IMR-90 (cell line): ENCODE measurements around the gene SLC31A1. TPM values are rescaled to one million over a fixed set of nuclear protein-coding genes. Genes with fewer than 3 reads are reported as not detected.

Experiments used
- ATAC-seq: fragments of 200-7000 bp; cut with Tn5 transposase; 2 replicates; pipeline ENCODE4 v1.9.1; 2020; ENCODE audit warnings: low read depth, mild to moderate bottlenecking, moderate library complexity
- BruUV-seq: library from RNA; stranded (reverse); fragments of 400-500 nt; replicated peaks from 2 replicates; lab custom pipeline; 2021; lab: Mats Ljungman, UMichigan
- CTCF ChIA-PET: fragments of 300-600 bp; formaldehyde crosslinking; extraction: SDS; loops from one replicate; lab custom pipeline; 2021; ENCODE audit warnings: antibody characterized with exemption; lab: Yijun Ruan, JAX
- POLR2A ChIA-PET: fragments of 300-600 bp; sonication (Branson Sonifier 250); formaldehyde crosslinking; loops from one replicate; lab custom pipeline; 2022; ENCODE audit warnings: antibody characterized with exemption; ENCODE audit not compliant: unreplicated experiment; lab: Charles Lee
- DNase-seq: peaks from one replicate; pipeline ENCODE4 v3.0.0; 2013
- H2AFZ ChIP-seq: replicated peaks from 2 replicates; pipeline ENCODE3; 2013; ENCODE audit warnings: low read length, mild to moderate bottlenecking; ENCODE audit not compliant: poor library complexity
- H2AK5ac ChIP-seq: 2 replicates; pipeline ENCODE4 v1.6.1; 2013; ENCODE audit warnings: low read depth, low read length, inconsistent platforms
- H2AK9ac ChIP-seq: replicated peaks from 2 replicates; pipeline ENCODE3; 2013; ENCODE audit warnings: mild to moderate bottlenecking, low read depth, low read length, moderate library complexity; ENCODE audit not compliant: poor library complexity
- H2BK120ac ChIP-seq: 2 replicates; pipeline ENCODE4 v1.6.1; 2013; ENCODE audit warnings: low read depth, low read length, inconsistent platforms
- H2BK15ac ChIP-seq: 3 replicates; pipeline ENCODE4 v1.6.1; 2013; ENCODE audit warnings: low read depth, low read length, inconsistent platforms
- H2BK20ac ChIP-seq: 2 replicates; pipeline ENCODE4 v1.6.1; 2013; ENCODE audit warnings: low read depth, mild to moderate bottlenecking, inconsistent platforms, low read length, moderate library complexity
- H2BK5ac ChIP-seq: 2 replicates; pipeline ENCODE4 v1.6.1; 2013; ENCODE audit warnings: mild to moderate bottlenecking, low read depth, low read length, inconsistent platforms; ENCODE audit not compliant: poor library complexity, severe bottlenecking
- H3K14ac ChIP-seq: replicated peaks from 2 replicates; pipeline ENCODE4 v1.6.1; 2013; ENCODE audit warnings: low read depth, low read length, inconsistent platforms
- H3K18ac ChIP-seq: 2 replicates; pipeline ENCODE4 v1.6.1; 2013; ENCODE audit warnings: low read depth, low read length, control low read depth
- H3K23ac ChIP-seq: 2 replicates; pipeline ENCODE4 v1.6.1; 2013; ENCODE audit warnings: low read depth, low read length, inconsistent platforms
- H3K27ac ChIP-seq: 2 replicates; pipeline ENCODE4 v1.5.1; 2013; ENCODE audit warnings: mild to moderate bottlenecking, control low read depth, low read length; ENCODE audit not compliant: insufficient read depth
- H3K27me3 ChIP-seq: 2 replicates; pipeline ENCODE4 v1.6.1; 2013; ENCODE audit warnings: low read length; ENCODE audit not compliant: control insufficient read depth, insufficient read depth
- H3K36me3 ChIP-seq: 2 replicates; pipeline ENCODE4 v1.6.1; 2013; ENCODE audit warnings: low read length, mixed read lengths; ENCODE audit not compliant: control insufficient read depth, insufficient read depth
- H3K4ac ChIP-seq: 2 replicates; pipeline ENCODE4 v1.6.1; 2013; ENCODE audit warnings: low read depth, low read length, inconsistent platforms
- H3K4me1 ChIP-seq: 2 replicates; pipeline ENCODE4 v1.6.1; 2013; ENCODE audit warnings: low read length, mixed read lengths; ENCODE audit not compliant: control insufficient read depth, insufficient read depth
- H3K4me2 ChIP-seq: 2 replicates; pipeline ENCODE4 v1.6.1; 2013; ENCODE audit warnings: low read depth, mild to moderate bottlenecking, control low read depth, low read length, moderate library complexity
- H3K4me3 ChIP-seq: 2 replicates; pipeline ENCODE4 v1.5.1; 2013; ENCODE audit warnings: low read depth, mild to moderate bottlenecking, control low read depth, low read length, moderate library complexity; ENCODE audit not compliant: insufficient read depth
- H3K56ac ChIP-seq: 2 replicates; pipeline ENCODE4 v1.6.1; 2013; ENCODE audit warnings: low read length, inconsistent platforms; ENCODE audit not compliant: insufficient read depth; ENCODE audit errors: extremely low read depth
- H3K79me1 ChIP-seq, 2 experiments: 2 replicates each; pipeline ENCODE4 v1.6.1; 2013; ENCODE audit warnings: low read length in 2 of 2, inconsistent platforms in 1 of 2, low read depth in 1 of 2
- H3K9ac ChIP-seq: 2 replicates; pipeline ENCODE4 v1.6.1; 2013; ENCODE audit warnings: low read depth, low read length, control low read depth
- H3K9me1 ChIP-seq: 2 replicates; pipeline ENCODE4 v1.6.1; 2013; ENCODE audit warnings: low read length, inconsistent platforms; ENCODE audit not compliant: insufficient read depth
- H3K9me3 ChIP-seq: 2 replicates; pipeline ENCODE4 v1.6.1; 2013; ENCODE audit warnings: low read length; ENCODE audit not compliant: control insufficient read depth, insufficient read depth
- H4K20me1 ChIP-seq: 2 replicates; pipeline ENCODE4 v1.6.1; 2013; ENCODE audit warnings: low read length, inconsistent platforms; ENCODE audit not compliant: insufficient read depth
- H4K5ac ChIP-seq: 2 replicates; pipeline ENCODE4 v1.6.1; 2013; ENCODE audit warnings: mild to moderate bottlenecking, low read depth, low read length, control low read depth
- H4K8ac ChIP-seq, 2 experiments: 2 replicates each; pipeline ENCODE4 v1.6.1; 2013; ENCODE audit warnings: low read depth in 2 of 2, low read length in 2 of 2, control low read depth in 1 of 2, inconsistent platforms in 1 of 2
- H4K91ac ChIP-seq: 2 replicates; pipeline ENCODE4 v1.6.1; 2013; ENCODE audit warnings: low read depth, low read length, inconsistent platforms; ENCODE audit not compliant: insufficient read depth
- BHLHE40 ChIP-seq: fragments of 150-350 bp; IDR thresholded peaks from 2 replicates; pipeline ENCODE4 v1.6.1; 2016; ENCODE audit warnings: mild to moderate bottlenecking, low read depth, low read length
- CEBPB ChIP-seq: IDR thresholded peaks from 2 replicates; pipeline ENCODE4 v1.6.1; 2012; ENCODE audit warnings: low read depth, low read length, improper control_type of control experiment
- ELK1 ChIP-seq: fragments of 150-350 bp; IDR thresholded peaks from 2 replicates; pipeline ENCODE4 v1.6.1; 2016; ENCODE audit warnings: low read depth, mild to moderate bottlenecking, low read length, moderate library complexity, borderline replicate concordance
- FOS ChIP-seq: fragments of 150-350 bp; IDR thresholded peaks from 2 replicates; pipeline ENCODE4 v1.6.1; 2016; ENCODE audit warnings: low read depth, low read length
- MAFK ChIP-seq: IDR thresholded peaks from 2 replicates; pipeline ENCODE4 v1.6.1; 2012; ENCODE audit warnings: low read depth, low read length, improper control_type of control experiment
- MAZ ChIP-seq: IDR thresholded peaks from 2 replicates; pipeline ENCODE4 v1.6.1; 2012; ENCODE audit warnings: low read depth, mild to moderate bottlenecking, low read length, improper control_type of control experiment, moderate library complexity, borderline replicate concordance
- MXI1 ChIP-seq: IDR thresholded peaks from 2 replicates; pipeline ENCODE4 v1.6.1; 2012; ENCODE audit warnings: low read depth, mild to moderate bottlenecking, low read length, moderate library complexity, borderline replicate concordance
- NFE2L2 ChIP-seq: fragments of 150-350 bp; IDR thresholded peaks from 2 replicates; pipeline ENCODE4 v1.6.1; 2016; ENCODE audit warnings: low read depth, mild to moderate bottlenecking, low read length
- RAD21 ChIP-seq: IDR thresholded peaks from 2 replicates; pipeline ENCODE4 v1.6.1; 2012; ENCODE audit warnings: low read length, improper control_type of control experiment
- RFX5 ChIP-seq: IDR thresholded peaks from 2 replicates; pipeline ENCODE4 v1.8.0; 2012; ENCODE audit warnings: low read depth, mild to moderate bottlenecking, low read length, moderate library complexity
- SMC3 ChIP-seq: fragments of 150-350 bp; IDR thresholded peaks from 2 replicates; pipeline ENCODE4 v1.6.1; 2016; ENCODE audit warnings: low read depth, mild to moderate bottlenecking, antibody characterized with exemption, low read length, moderate library complexity
- WGBS, 2 experiments: methylation state at CpG; one replicate each; pipeline versions ENCODE4 v1.1.5 to v1.1.7; 2013; ENCODE audit warnings: missing lambda C conversion rate in 2 of 2; ENCODE audit not compliant: insufficient read length in 1 of 2; ENCODE audit errors: extremely low coverage in 2 of 2; 5-methylcytosine and 5-hydroxymethylcytosine counted together
- dilution Hi-C: fragments of 300-500 bp; cut with HindIII; formaldehyde crosslinking; loops from one replicate; pipeline ENCODE4 v1.14.3; 2018; ENCODE audit warnings: low sequenced_read_pairs; ENCODE audit not compliant: unreplicated experiment
- in situ Hi-C: fragments of 300-500 bp; cut with MboI; formaldehyde crosslinking; loops from 3 replicates; pipeline ENCODE4 v1.14.3; 2019; ENCODE audit warnings: low sequenced_read_pairs, inconsistent platforms, mixed read lengths
- intact Hi-C: fragments of 100-400 bp; cut with micrococcal nuclease; formaldehyde crosslinking; loops from 2 replicates; pipeline ENCODE4 v1.10.0; 2022
- polyA plus RNA-seq, 3 experiments: library from polyadenylated mRNA; depleted of rRNA; stranded (reverse); fragments of >200 nt; gene quantifications; 2 replicates each; pipeline ENCODE4 v1.2.3, GENCODE V29; 2012; ENCODE audit warnings: low replicate concordance in 1 of 3
- total RNA-seq: library from RNA; depleted of rRNA; stranded (reverse); fragments of >200 nt; gene quantifications from 2 replicates; pipeline ENCODE4 v1.2.3, GENCODE V29; 2012
- TF ChIP-seq, protein P1 (sequence below): fragments of 150-350 bp; IDR thresholded peaks from 2 replicates; pipeline ENCODE4 v1.6.1; 2017; ENCODE audit warnings: mild to moderate bottlenecking, antibody characterized with exemption, low read length, low read depth

SLC31A1 gene
- total and polyA plus RNA-seq, 2 of the 4 experiments (the other 2 are of a cell fraction) = 17.9 to 23.3 TPM

GRCh38 chr9:113296796-113297558 is 75.6 kb downstream of the SLC31A1 start:
- Histone ChIP-seq H3K4ac (no peak overlapping the region), H2AK9ac (no peak overlapping the region), H4K20me1 (peaks cover 6% of the 10 kb centered on the region; the same call in 1 of the 2 replicates), H2AFZ (no peak overlapping the region), H3K4me3 (no peak overlapping the region), H3K14ac (no peak overlapping the region), H3K27ac (no peak overlapping the region), H2BK5ac (no peak overlapping the region), H4K5ac (no peak overlapping the region), H3K23ac (no peak overlapping the region), H3K27me3 (peaks cover 19% of the 10 kb centered on the region), H2BK120ac (no peak overlapping the region), H2BK15ac (no peak overlapping the region), H3K9me3 (no peaks in the 10 kb centered on the region), H3K9me1 (peaks cover 5% of the 10 kb centered on the region), H3K56ac (no peak overlapping the region), H2BK20ac (no peak overlapping the region), H3K4me2 (no peak overlapping the region), H3K36me3 (peaks cover 8% of the 10 kb centered on the region), H2AK5ac (no peak overlapping the region), H3K79me1 (no peaks in the 10 kb centered on the region; a peak in 1 of 4 replicates), H3K4me1 (peaks cover 3% of the 10 kb centered on the region; the same call in 1 of the 2 replicates), H4K91ac (no peak overlapping the region), H3K9ac (no peak overlapping the region), H3K18ac (no peak overlapping the region), H4K8ac (no peak overlapping the region)
- DNase-seq (no peak), ATAC-seq (no peak)
- in situ Hi-C loops = no loop called here
- intact Hi-C loops = no loop called here
- TF ChIP-seq, protein P1, sequence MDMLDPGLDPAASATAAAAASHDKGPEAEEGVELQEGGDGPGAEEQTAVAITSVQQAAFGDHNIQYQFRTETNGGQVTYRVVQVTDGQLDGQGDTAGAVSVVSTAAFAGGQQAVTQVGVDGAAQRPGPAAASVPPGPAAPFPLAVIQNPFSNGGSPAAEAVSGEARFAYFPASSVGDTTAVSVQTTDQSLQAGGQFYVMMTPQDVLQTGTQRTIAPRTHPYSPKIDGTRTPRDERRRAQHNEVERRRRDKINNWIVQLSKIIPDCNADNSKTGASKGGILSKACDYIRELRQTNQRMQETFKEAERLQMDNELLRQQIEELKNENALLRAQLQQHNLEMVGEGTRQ = no peak
- TF ChIP-seq ELK1 = no peak
- no peak for TF ChIP-seq MXI1
- no peak for TF ChIP-seq RFX5
- no peak for TF ChIP-seq FOS
- no peak for TF ChIP-seq CEBPB
- TF ChIP-seq BHLHE40 = no peak
- no peak for TF ChIP-seq NFE2L2
- TF ChIP-seq RAD21 = no peak
- no peak for TF ChIP-seq MAFK
- TF ChIP-seq SMC3 = no peak
- no peak for TF ChIP-seq MAZ
- dilution Hi-C loops = no loop called here
- 63% methylated on average over 2 of the region's 9 CpGs; no CpG with 5 or more reads in 1 of the 2 experiments for WGBS, 2 experiments
- CTCF ChIA-PET = interaction anchor here (0.6 kb wide), 2 partner anchors 373 to 1118 kb away, joined by 3 to 4 read pairs; no protein-coding TSS in a partner anchor
- no TSS peak for BruUV-seq
- POLR2A ChIA-PET = no interaction called here
